Measurements from ENCODE around the gene MYO7A.

The MYO7A gene

DNA sequence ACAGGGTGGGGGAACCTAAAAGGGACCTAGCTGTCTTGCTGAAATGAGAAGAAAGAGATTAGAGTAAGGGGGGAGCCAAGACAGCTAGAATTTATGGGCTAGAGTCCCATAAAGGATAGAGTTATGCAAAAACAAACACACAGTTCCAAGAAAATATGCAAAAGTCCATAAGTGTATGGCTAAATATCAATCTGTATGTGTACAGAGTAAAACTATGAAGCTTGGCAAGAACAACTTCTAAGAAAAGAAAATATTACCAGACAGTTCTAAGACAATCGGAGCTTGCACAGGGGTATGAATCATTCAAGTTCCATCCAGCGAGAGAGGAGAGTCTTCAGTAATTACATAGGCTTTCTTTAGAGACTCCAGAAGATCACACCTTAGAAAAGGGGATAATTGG lies 131.6 kb downstream of the MYO7A start:
- Histone ChIP-seq H3K4me1 (ENCODE audit: insufficient read depth, low read length, severe bottlenecking) (no peaks in the 10 kb centered on the region), H3K4me3 (ENCODE audit: low read depth, low read length, poor library complexity, severe bottlenecking) (no peak overlapping the region), H3F3A (ENCODE audit: insufficient read depth, low read length) (no peaks in the 10 kb centered on the region), H3K4me2 (ENCODE audit: low read length) (no peak overlapping the region), H3K27ac (ENCODE audit: low read depth, low read length, poor library complexity, severe bottlenecking) (no peak overlapping the region), H3K9me2 (ENCODE audit: low read depth, low read length) (no peaks in the 10 kb centered on the region), H3K36me3 (ENCODE audit: insufficient read depth, low read length) (no peaks in the 10 kb centered on the region), H3K9ac (ENCODE audit: low read length) (no peak overlapping the region), H3K27me3 (ENCODE audit: insufficient read depth, low read length) (no peaks in the 10 kb centered on the region), H3K79me2 (ENCODE audit: insufficient read depth, low read length) (no peaks in the 10 kb centered on the region), H3K9me3 (ENCODE audit: low read length) (no peaks in the 10 kb centered on the region), H4K20me1 (ENCODE audit: insufficient read depth, low read length) (no peaks in the 10 kb centered on the region), H2AFZ (ENCODE audit: low read length) (no peak overlapping the region)
- TF ChIP-seq, protein P1, sequence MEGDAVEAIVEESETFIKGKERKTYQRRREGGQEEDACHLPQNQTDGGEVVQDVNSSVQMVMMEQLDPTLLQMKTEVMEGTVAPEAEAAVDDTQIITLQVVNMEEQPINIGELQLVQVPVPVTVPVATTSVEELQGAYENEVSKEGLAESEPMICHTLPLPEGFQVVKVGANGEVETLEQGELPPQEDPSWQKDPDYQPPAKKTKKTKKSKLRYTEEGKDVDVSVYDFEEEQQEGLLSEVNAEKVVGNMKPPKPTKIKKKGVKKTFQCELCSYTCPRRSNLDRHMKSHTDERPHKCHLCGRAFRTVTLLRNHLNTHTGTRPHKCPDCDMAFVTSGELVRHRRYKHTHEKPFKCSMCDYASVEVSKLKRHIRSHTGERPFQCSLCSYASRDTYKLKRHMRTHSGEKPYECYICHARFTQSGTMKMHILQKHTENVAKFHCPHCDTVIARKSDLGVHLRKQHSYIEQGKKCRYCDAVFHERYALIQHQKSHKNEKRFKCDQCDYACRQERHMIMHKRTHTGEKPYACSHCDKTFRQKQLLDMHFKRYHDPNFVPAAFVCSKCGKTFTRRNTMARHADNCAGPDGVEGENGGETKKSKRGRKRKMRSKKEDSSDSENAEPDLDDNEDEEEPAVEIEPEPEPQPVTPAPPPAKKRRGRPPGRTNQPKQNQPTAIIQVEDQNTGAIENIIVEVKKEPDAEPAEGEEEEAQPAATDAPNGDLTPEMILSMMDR (IDR thresholded peaks at IDR 0.05; ENCODE audit: low read length) = no peak
- no peak for TF ChIP-seq EZH2 (IDR thresholded peaks at IDR 0.05; ENCODE audit: borderline replicate concordance, low read length)

DNA sequence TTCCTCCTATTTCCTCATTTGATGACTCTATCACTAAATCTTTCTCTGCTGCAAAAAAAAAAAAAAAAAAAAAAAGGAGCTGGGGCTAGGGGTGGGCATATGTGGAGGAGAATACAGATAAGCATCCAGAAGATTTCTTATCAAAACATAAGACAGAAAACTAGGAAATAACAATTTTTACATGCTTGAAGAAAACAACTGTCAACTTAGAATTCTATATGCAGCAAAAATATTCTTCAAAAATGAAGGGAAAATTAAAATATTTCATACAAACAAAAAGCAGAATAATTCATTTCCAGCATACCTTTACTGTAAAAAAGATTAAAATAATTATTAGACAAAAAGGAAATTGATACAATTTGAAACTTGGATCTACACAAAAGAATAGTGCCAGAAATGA lies 134.8 kb downstream of the MYO7A start:
- H3K4me2 ChIP-seq (ENCODE audit: low read length) = no peak overlapping the region
- H3F3A ChIP-seq (ENCODE audit: insufficient read depth, low read length) = no peaks in the 10 kb centered on the region
- H3K4me3 ChIP-seq (ENCODE audit: low read depth, low read length, poor library complexity, severe bottlenecking) = no peak overlapping the region
- H3K9ac ChIP-seq (ENCODE audit: low read length) = no peak overlapping the region
- H3K27ac ChIP-seq (ENCODE audit: low read depth, low read length, poor library complexity, severe bottlenecking) = no peak overlapping the region
- H4K20me1 ChIP-seq (ENCODE audit: insufficient read depth, low read length) = no peaks in the 10 kb centered on the region
- no peaks in the 10 kb centered on the region for H3K36me3 ChIP-seq (ENCODE audit: insufficient read depth, low read length)
- no peak overlapping the region for H2AFZ ChIP-seq (ENCODE audit: low read length)
- H3K4me1 ChIP-seq (ENCODE audit: insufficient read depth, low read length, severe bottlenecking) = no peaks in the 10 kb centered on the region
- no peaks in the 10 kb centered on the region for H3K9me3 ChIP-seq (ENCODE audit: low read length)
- H3K9me2 ChIP-seq (ENCODE audit: low read depth, low read length) = no peaks in the 10 kb centered on the region
- TF ChIP-seq, protein P1 (IDR thresholded peaks at IDR 0.05; ENCODE audit: low read length) = no peak
- no peak for TF ChIP-seq EZH2 (IDR thresholded peaks at IDR 0.05; ENCODE audit: borderline replicate concordance, low read length)
- H3K27me3 ChIP-seq (ENCODE audit: insufficient read depth, low read length) = no peaks in the 10 kb centered on the region
- H3K79me2 ChIP-seq (ENCODE audit: insufficient read depth, low read length) = no peaks in the 10 kb centered on the region

All from OCI-LY1 (cell line).